Epithelial cell of prostate (primary cell): ENCODE data around the gene CEP104.
A peak's percentile ranks its signal among the peaks of the same experiment; 100 is the strongest.

Experiments
- DNase-seq: peaks from one replicate; pipeline ENCODE4 v3.0.0-alpha.2; 2011; ENCODE audit warnings: low read depth, low spot score
- H3K27ac ChIP-seq: fragments of 450-650 bp; 2 replicates; pipeline ENCODE4 v1.5.1; 2017; ENCODE audit warnings: mild to moderate bottlenecking

CEP104 gene

DNA sequence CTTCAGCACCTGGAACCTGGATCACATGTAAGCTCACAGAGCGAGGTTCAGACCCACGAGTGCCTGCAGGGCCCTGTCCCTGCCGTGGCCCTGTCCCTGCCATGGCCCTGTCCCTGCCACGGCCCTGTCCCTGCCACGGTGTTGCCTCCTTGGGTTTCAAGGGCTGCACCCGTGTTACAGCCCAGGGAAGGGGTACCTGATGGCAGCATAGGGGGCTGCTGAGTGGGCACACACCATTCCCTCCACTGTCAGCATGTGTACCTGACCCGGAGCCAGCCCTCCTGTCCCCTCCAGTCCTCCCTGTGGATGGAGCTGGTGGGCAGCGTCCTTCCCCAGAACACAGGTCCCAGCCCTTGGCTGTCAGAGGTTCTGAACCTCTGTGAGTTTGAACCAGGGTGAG is 15.5 kb upstream of the CEP104 start:
- DNase-seq = no peak
- no peak overlapping the region for H3K27ac ChIP-seq

DNA sequence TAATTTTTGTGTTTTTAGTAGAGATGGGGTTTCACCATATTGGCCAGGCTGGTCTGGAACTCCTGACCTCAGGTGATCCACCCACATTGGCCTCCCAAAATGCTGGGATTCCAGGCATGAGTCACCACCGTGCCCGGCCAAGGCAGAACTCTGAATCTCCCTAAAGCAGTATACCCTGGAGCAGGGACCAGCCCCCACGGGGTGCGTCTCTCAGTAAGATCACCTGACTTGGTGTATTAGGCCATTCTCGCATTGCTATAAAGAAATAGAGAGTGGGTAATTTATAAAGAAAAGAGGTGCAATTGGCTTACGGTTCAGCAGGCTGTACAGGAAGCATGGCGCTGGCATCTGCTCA is 14.4 kb upstream of the CEP104 start:
- no peak for DNase-seq
- no peak overlapping the region for H3K27ac ChIP-seq

GRCh38 chr1:3869751-3870301 is 12.8 kb upstream of the CEP104 start:
- DNase-seq = no peak
- H3K27ac ChIP-seq = no peak overlapping the region

DNA sequence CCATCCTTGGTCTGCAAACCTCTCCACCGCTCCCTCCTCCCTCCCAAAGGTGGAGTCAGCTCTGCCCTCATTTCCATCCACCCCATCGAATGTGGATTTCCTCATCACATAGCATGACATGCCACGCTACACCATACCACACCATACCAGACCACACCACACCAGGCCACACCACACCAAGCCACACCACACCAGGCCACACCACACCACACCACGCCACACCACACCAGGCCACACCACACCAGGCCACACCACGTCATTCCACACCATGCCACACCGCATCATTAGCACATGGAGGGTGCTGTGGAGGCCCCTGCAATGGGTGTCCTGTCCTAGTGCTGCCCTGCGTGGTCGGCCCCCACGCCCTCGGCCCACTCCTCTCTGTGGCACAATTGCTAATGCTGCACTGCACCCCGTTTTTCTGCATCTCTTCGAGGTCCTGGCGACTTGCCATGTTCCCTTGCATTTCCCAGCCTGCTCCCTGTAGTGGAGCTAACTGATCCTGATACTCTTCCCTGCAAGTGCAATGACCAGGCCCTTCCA is 11.5 kb upstream of the CEP104 start:
- no peak for DNase-seq
- H3K27ac ChIP-seq = no peak overlapping the region

DNA sequence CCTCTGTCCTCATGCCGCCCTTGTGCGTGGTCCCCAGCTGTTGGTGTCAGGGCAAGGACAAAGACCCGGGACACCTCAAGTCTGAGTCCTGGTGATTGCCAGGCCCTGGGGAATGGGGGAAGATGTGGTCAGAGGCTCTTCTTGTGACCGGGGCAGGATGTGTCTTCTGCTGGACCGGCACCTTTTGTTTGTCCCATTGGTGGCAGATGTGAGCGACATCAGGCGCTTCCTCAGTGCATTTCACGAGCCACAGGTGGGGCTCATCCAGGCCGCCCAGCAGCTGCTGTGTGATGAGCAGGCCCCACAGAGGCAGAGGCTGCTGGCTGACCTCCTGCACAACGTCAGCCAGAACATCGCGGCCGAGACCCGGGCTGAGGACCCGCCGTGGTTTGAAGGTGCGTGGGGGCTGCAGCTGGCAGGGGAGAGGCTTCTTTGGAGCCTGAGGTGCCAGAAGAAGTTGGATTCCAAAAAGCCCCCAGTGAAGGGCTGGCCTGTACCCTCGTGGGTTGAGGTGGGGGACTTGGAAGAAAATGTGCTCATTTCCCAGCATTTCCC is 8.7 kb upstream of the CEP104 start:
- no peak overlapping the region for H3K27ac ChIP-seq
- DNase-seq = no peak

DNA sequence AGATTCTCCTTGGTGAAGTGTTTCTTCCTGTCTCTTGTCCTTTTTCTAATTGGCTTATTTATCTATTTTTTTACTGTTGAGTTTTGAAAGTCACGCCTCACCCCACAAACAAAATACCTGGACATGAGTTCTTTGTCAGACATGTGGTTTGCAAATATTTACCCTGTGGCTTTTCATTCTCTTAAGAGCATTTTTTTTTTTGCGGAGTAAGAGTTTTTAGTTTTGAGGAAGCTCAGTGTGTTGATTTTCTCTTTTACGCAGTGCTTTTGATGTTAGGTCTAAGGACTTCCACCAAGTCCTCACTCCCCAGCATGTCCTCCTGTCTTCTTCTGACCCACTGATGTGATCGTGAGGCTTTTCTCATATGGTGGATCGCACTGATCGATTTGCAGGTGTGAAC is 7.9 kb upstream of the CEP104 start:
- H3K27ac ChIP-seq = no peak overlapping the region
- peak; percentile 5 for DNase-seq

DNA sequence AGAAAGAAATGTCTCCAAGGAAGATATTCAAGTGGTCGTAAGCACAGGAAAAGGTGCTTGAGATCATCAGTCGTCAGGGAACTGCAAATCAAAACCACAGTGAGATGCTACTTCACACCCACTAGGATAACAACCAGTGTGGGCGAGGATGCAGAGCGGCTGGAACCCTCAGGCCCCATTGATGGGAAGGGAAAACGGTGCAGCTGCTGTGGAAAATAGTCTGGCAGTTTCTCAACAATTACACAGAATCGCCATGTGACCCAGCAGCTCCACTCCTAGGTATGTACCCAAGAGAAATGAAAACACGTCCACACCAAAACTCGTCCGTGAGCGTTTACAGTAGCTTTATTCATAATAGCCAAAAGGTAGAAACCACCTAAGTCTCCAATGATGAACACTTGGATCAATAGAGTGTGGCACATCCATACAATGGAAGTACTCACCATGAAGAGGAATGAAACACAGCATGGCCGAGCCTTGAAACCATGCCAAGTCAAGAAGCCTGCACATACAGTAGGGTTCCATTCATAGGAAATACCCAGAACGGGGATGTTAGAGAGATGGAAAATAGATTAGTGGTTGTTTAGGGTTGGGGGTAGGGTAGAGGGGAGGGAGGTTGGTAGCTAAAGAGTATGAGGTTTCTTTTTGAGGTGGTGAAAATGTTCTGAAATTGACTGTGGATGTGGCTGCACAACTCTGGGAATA is 6.4 kb upstream of the CEP104 start:
- no peak for DNase-seq
- no peak overlapping the region for H3K27ac ChIP-seq

DNA sequence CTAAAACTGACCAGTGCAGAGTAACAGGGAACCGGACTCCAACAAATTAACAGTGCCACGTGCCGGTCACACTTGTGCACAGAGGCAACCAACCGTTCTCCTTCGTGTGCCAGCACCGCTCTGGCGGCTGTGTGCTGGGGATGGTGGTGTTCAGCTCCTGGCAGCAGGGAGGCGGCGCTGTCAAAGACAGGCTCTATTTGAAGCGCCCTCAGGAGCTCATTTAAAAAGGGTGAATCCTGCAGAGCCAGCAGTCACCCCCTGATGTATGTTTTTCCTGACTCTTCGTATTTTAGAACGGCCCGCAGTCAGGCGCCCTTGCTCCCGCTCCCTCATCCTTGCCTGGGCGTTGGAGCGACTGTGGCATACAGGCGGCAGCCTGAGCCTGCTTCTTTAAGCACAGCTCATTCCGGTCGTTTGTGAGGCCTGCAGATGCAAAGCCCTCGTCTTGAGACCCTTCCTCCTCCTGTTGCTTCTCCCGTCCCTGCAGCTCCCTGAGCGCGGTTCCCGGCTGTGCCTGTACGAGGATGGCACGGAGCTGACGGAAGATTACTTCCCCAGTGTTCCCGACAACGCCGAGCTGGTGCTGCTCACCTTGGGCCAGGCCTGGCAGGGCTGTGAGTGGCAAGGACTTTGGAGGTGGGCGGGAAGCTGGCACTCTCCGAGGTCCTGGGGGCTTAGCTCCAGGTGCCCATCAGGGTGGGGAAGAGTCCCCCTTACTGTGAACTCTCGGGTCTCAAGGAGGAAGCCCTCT is 1.4 kb upstream of the CEP104 start:
- no peak overlapping the region for H3K27ac ChIP-seq
- DNase-seq = no peak

DNA sequence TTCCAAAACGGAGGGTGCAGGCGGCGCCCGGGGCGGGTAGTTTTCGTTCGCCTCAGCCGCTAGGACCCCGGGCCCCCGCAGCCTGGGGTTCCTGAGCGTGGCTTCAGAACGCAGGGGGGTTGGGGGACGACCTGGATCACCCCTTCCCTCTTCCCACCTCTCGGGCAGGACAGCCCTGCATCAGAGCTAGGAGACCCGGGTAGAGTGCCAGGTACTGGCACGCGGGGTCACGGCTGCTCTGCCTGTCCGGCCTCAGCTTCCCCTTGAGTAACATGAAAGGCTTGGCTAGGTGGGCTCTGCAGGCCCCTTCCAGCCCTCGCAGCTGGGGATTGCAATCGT is 749 bp upstream of the CEP104 start:
- no peak for DNase-seq
- peak overlapping the region; percentile 58 for H3K27ac ChIP-seq

GRCh38 chr1:3852711-3853485 is 4.1 kb downstream of the CEP104 start:
- no peak overlapping the region for H3K27ac ChIP-seq
- no peak for DNase-seq

- DNase-seq = no peak
- no peak overlapping the region for H3K27ac ChIP-seq
Observed at GRCh38 chr1:3852091-3852490, 4.9 kb downstream of the CEP104 start.

GRCh38 chr1:3851292-3851691 is 5.7 kb downstream of the CEP104 start:
- no peak overlapping the region for H3K27ac ChIP-seq
- DNase-seq = no peak

GRCh38 chr1:3850857-3851256 is 6.2 kb downstream of the CEP104 start:
- DNase-seq = no peak
- no peak overlapping the region for H3K27ac ChIP-seq

DNA sequence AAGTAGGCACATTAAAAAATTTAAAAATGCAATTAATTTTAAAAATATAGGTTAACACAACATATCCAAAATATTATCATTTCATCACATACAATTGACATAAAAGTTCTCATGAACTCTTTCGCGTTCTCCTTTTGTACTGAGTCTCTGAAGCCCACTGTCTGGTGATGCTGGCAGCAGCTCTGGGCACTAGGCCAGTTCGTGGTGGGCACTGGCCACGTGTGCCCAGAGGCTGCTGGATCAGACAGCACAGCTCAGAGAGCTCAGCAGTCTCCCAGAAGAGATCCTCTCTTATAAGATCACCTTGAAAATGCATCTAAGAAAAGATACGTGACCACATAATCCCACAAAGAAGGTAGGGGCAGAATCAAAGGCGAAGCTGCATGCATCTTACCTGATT is 9.9 kb downstream of the CEP104 start:
- DNase-seq = no peak

DNA sequence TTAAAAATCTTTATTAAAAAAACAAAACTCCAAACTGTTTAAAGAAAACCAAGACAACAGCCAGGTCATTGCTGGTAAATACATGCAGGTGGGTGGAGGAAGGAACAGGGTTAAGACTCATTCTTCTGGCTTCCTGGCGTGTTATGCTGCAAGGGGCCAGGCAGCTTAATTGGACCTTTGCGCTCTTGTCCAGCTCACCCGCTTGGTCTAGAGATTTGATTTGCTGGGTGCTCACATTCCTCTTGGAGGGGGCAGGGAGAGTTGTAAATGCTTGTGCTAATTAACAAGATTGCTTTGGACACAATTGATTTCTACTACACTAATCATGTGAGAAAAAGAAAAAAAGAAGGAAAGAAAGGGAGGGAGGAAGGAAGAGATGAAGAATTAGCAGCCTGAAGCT is 10.5 kb downstream of the CEP104 start:
- no peak overlapping the region for H3K27ac ChIP-seq
- DNase-seq = no peak

More for the DNA sequence above, 9.9 kb downstream of the CEP104 start:
- H3K27ac ChIP-seq = no peak overlapping the region

- no peak for DNase-seq
- no peak overlapping the region for H3K27ac ChIP-seq
Observed at GRCh38 chr1:3842912-3843311, 14.1 kb downstream of the CEP104 start.

GRCh38 chr1:3841491-3841890 is 15.5 kb downstream of the CEP104 start:
- H3K27ac ChIP-seq = no peak overlapping the region

DNA sequence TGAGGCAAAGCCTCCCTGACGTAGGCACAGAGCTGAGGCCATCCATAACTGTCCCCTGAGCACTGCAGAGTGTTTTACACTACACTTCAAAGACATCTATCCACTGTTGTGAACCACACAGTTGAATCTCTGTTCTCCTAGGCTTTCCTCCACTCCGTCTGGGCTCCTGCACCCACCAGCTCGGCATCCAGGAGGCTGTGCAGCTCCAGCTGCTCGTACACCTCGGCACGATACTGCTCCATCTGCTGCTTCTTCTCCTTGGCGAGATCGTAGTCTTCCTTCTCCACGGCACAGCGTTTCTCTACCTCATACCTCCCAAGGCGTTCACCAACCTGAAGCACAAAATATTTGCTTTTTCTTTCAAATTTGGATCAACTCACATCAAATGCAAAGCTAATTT is 18.2 kb downstream of the CEP104 start:
- DNase-seq = no peak
- H3K27ac ChIP-seq = no peak overlapping the region

More at GRCh38 chr1:3841491-3841890, 15.5 kb downstream of the CEP104 start:
- DNase-seq = no peak

DNA sequence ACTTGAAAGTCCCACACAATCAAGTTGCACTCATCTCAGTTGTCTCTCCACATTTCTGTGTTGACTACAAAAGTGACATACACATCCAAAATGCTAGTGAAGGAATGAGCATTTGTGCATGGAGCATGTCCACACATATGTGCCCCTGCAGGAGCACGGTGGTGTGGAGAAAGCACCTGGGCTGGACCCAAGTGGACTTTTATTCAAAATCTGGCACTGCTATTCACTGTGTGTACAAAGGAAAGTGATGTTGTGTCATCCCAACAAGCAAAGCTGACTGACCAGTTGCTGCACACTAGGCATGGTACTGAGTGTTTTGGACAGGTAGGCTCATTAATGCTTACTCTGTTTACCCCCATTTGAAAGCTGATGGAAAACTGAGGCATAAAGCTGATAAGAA is 19.3 kb downstream of the CEP104 start:
- no peak for DNase-seq
- no peak overlapping the region for H3K27ac ChIP-seq

GRCh38 chr1:3837200-3837599 is 19.8 kb downstream of the CEP104 start:
- no peak for DNase-seq
- H3K27ac ChIP-seq = no peak overlapping the region

DNA sequence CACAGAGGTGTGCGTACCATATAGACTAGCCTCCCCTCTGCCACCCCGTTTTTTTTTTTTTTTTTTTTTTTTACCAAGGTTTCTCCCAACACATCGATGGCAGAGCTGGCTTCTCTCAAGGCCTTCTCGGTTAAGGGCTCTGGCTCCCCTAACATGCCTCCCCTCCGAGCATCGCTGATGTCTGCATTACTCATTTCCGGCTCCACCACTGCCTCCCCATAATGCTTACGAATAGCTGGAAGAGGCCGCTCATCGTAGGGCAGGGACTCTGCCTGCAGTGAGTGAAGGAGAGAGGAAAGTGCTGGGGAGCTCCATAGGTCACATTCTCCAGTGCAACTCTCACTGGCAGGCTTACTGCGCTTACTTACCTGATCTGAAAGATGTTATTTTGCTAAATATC is 20.6 kb downstream of the CEP104 start:
- no peak for DNase-seq
- H3K27ac ChIP-seq = no peak overlapping the region
